HG03045 (cell line): ENCODE measurements around the gene NPAS3.

ENCODE experiments used
- ATAC-seq: cut with Tn5 transposase; IDR thresholded peaks from one replicate; pipeline ENCODE4 v1.9.1; 2021; ENCODE audit warnings: mild to moderate bottlenecking, moderate library complexity; ENCODE audit not compliant: unreplicated experiment

NPAS3 gene

GRCh38 chr14:32940066-32940651 lies 1.5 kb downstream of the NPAS3 start:
- no peak for ATAC-seq

GRCh38 chr14:32940711-32941667 lies 2.3 kb downstream of the NPAS3 start:
- ATAC-seq: no peak

GRCh38 chr14:32941668-32942065 lies 3.0 kb downstream of the NPAS3 start:
- no peak for ATAC-seq

- no peak for ATAC-seq
These were observed 8.4 kb downstream of the NPAS3 start for GRCh38 chr14:32947081-32947480.

- ATAC-seq: no peak
These were observed 9.1 kb downstream of the NPAS3 start for GRCh38 chr14:32947792-32948191.

- no peak for ATAC-seq
These were observed 11.9 kb downstream of the NPAS3 start for GRCh38 chr14:32950584-32950983.

GRCh38 chr14:32967421-32967820 lies 28.7 kb downstream of the NPAS3 start:
- ATAC-seq: no peak

GRCh38 chr14:32968972-32969544 lies 30.4 kb downstream of the NPAS3 start:
- ATAC-seq: no peak

- ATAC-seq: no peak
These were observed 39.2 kb downstream of the NPAS3 start for GRCh38 chr14:32977913-32978312.

GRCh38 chr14:32978691-32979255 lies 40.1 kb downstream of the NPAS3 start:
- no peak for ATAC-seq

- no peak for ATAC-seq
These were observed 41.7 kb downstream of the NPAS3 start for GRCh38 chr14:32980178-32980901.

GRCh38 chr14:32980902-32981501 lies 42.3 kb downstream of the NPAS3 start:
- no peak for ATAC-seq

- ATAC-seq: no peak
These were observed 45.7 kb downstream of the NPAS3 start for GRCh38 chr14:32984241-32984930.

- no peak for ATAC-seq
These were observed 47.2 kb downstream of the NPAS3 start for GRCh38 chr14:32985866-32986265.

GRCh38 chr14:32986791-32987540 lies 48.3 kb downstream of the NPAS3 start:
- ATAC-seq: no peak

- no peak for ATAC-seq
These were observed 53.0 kb downstream of the NPAS3 start for GRCh38 chr14:32991691-32992090.

GRCh38 chr14:32993921-32994320 lies 55.2 kb downstream of the NPAS3 start:
- ATAC-seq: no peak

GRCh38 chr14:32996343-32996742 lies 57.7 kb downstream of the NPAS3 start:
- ATAC-seq: no peak

- no peak for ATAC-seq
These were observed 59.8 kb downstream of the NPAS3 start for GRCh38 chr14:32998433-32998832.
